ENCODE data around the gene COL4A2. TPM values are rescaled to one million over a fixed set of nuclear protein-coding genes. Genes with fewer than 3 reads are reported as not detected.

Gene COL4A2
- total RNA-seq, 1 experiment from 2014 or later: 1.6 TPM

DNA sequence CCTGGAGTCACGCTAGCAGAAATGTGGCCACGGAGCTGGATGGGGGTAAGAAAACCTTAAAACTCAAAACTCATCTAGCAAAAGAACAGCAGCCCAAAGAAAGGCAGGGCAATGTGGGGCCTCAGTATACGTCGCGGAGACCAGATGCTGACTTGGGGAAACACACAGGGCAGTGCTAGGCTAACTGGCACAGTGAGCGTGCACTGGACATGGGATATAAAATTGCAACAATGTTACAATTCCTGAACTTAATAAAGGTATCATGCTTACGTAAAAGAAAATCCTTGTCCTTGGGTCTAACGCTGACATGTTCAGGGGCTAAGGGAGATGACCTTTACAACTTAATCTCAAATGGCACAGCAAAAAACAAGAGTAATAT is 40.7 kb upstream of the COL4A2 start:
- H3K79me2 ChIP-seq (ENCODE audit: insufficient read depth, low read length): no peaks in the 10 kb centered on the region
- POLR2A ChIA-PET: no interaction called here
- CTCF ChIA-PET: no interaction called here
- DNase-seq (ENCODE audit: low read depth, low spot score) (no peak), ATAC-seq (no peak)
- no TSS peak for BruUV-seq (replicated peaks)
- no peaks in the 10 kb centered on the region for H3K9me3 ChIP-seq (ENCODE audit: control insufficient read depth in 1 of 2, insufficient read depth in 1 of 2, low read depth in 1 of 2, low read length in 2 of 2)
- H3K36me3 ChIP-seq (ENCODE audit: control insufficient read depth in 1 of 2, insufficient read depth in 2 of 2, low read length in 2 of 2): no peaks in the 10 kb centered on the region
- H3K4me3 ChIP-seq (replicated peaks in 1 of 2; ENCODE audit: low read depth in 1 of 2, low read length in 2 of 2): no peak overlapping the region
- intact Hi-C loops (cut with micrococcal nuclease): no loop called here
- H3K9me2 ChIP-seq (ENCODE audit: insufficient read depth): no peaks in the 10 kb centered on the region
- H3K4me2 ChIP-seq (ENCODE audit: low read length): no peak overlapping the region
- no peak overlapping the region for H3K27ac ChIP-seq (ENCODE audit: low read depth, low read length)
- H3K9ac ChIP-seq (ENCODE audit: low read length): no peak overlapping the region
- no peaks in the 10 kb centered on the region for H3K4me1 ChIP-seq (ENCODE audit: control insufficient read depth in 1 of 2, insufficient read depth in 2 of 2, low read length in 2 of 2)
- no peaks in the 10 kb centered on the region for H4K20me1 ChIP-seq (ENCODE audit: insufficient read depth)
- RAD21 ChIA-PET (ENCODE audit: low non-redundant PET in 1 of 2, low total read pairs in 2 of 2, uncharacterized antibody in 2 of 2, unreplicated experiment in 2 of 2): no interaction called here
- no peak overlapping the region for H2AFZ ChIP-seq (ENCODE audit: low read depth, low read length, poor library complexity, severe bottlenecking)
- no peaks in the 10 kb centered on the region; the same call in 1 of the 2 replicates for H3K27me3 ChIP-seq (ENCODE audit: insufficient read depth, low read length)
- TF ChIP-seq, protein P1, sequence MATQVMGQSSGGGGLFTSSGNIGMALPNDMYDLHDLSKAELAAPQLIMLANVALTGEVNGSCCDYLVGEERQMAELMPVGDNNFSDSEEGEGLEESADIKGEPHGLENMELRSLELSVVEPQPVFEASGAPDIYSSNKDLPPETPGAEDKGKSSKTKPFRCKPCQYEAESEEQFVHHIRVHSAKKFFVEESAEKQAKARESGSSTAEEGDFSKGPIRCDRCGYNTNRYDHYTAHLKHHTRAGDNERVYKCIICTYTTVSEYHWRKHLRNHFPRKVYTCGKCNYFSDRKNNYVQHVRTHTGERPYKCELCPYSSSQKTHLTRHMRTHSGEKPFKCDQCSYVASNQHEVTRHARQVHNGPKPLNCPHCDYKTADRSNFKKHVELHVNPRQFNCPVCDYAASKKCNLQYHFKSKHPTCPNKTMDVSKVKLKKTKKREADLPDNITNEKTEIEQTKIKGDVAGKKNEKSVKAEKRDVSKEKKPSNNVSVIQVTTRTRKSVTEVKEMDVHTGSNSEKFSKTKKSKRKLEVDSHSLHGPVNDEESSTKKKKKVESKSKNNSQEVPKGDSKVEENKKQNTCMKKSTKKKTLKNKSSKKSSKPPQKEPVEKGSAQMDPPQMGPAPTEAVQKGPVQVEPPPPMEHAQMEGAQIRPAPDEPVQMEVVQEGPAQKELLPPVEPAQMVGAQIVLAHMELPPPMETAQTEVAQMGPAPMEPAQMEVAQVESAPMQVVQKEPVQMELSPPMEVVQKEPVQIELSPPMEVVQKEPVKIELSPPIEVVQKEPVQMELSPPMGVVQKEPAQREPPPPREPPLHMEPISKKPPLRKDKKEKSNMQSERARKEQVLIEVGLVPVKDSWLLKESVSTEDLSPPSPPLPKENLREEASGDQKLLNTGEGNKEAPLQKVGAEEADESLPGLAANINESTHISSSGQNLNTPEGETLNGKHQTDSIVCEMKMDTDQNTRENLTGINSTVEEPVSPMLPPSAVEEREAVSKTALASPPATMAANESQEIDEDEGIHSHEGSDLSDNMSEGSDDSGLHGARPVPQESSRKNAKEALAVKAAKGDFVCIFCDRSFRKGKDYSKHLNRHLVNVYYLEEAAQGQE (IDR thresholded peaks at IDR 0.05; ENCODE audit: low read depth): no peak
- TF ChIP-seq, protein P2, sequence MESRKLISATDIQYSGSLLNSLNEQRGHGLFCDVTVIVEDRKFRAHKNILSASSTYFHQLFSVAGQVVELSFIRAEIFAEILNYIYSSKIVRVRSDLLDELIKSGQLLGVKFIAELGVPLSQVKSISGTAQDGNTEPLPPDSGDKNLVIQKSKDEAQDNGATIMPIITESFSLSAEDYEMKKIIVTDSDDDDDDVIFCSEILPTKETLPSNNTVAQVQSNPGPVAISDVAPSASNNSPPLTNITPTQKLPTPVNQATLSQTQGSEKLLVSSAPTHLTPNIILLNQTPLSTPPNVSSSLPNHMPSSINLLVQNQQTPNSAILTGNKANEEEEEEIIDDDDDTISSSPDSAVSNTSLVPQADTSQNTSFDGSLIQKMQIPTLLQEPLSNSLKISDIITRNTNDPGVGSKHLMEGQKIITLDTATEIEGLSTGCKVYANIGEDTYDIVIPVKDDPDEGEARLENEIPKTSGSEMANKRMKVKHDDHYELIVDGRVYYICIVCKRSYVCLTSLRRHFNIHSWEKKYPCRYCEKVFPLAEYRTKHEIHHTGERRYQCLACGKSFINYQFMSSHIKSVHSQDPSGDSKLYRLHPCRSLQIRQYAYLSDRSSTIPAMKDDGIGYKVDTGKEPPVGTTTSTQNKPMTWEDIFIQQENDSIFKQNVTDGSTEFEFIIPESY (IDR thresholded peaks at IDR 0.05; ENCODE audit: extremely low read depth, insufficient replicate concordance, low read length): no peak
- TF ChIP-seq SIN3A (IDR thresholded peaks at IDR 0.05; ENCODE audit: low read depth) (no peak), SP1 (IDR thresholded peaks at IDR 0.05; ENCODE audit: low read depth) (no peak), ZFX (IDR thresholded peaks at IDR 0.05) (no peak), RAD21 (IDR thresholded peaks at IDR 0.05; ENCODE audit: low read depth) (no peak), SRF (IDR thresholded peaks at IDR 0.05; ENCODE audit: low read depth) (no peak), EGR1 (IDR thresholded peaks at IDR 0.05; ENCODE audit: low read depth) (no peak), TCF7L2 (IDR thresholded peaks at IDR 0.05; ENCODE audit: borderline replicate concordance, extremely low read depth, insufficient read depth, insufficient read length) (no peak), CBX3 (IDR thresholded peaks at IDR 0.05; ENCODE audit: low read depth) (no peak), JUND (IDR thresholded peaks at IDR 0.05) (no peak), POLR2A (IDR thresholded peaks at IDR 0.05; ENCODE audit: borderline replicate concordance, extremely low read depth, insufficient read depth, insufficient read length) (no peak), EZH2 (IDR thresholded peaks at IDR 0.05) (no peak), EZH2phosphoT487 (IDR thresholded peaks at IDR 0.05; ENCODE audit: borderline replicate concordance) (no peak)
- TF ChIP-seq, protein P3, sequence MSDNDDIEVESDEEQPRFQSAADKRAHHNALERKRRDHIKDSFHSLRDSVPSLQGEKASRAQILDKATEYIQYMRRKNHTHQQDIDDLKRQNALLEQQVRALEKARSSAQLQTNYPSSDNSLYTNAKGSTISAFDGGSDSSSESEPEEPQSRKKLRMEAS (IDR thresholded peaks at IDR 0.05): no peak
- TF ChIP-seq, protein P4, sequence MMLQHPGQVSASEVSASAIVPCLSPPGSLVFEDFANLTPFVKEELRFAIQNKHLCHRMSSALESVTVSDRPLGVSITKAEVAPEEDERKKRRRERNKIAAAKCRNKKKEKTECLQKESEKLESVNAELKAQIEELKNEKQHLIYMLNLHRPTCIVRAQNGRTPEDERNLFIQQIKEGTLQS (IDR thresholded peaks at IDR 0.05): no peak
- TF ChIP-seq, protein P5, sequence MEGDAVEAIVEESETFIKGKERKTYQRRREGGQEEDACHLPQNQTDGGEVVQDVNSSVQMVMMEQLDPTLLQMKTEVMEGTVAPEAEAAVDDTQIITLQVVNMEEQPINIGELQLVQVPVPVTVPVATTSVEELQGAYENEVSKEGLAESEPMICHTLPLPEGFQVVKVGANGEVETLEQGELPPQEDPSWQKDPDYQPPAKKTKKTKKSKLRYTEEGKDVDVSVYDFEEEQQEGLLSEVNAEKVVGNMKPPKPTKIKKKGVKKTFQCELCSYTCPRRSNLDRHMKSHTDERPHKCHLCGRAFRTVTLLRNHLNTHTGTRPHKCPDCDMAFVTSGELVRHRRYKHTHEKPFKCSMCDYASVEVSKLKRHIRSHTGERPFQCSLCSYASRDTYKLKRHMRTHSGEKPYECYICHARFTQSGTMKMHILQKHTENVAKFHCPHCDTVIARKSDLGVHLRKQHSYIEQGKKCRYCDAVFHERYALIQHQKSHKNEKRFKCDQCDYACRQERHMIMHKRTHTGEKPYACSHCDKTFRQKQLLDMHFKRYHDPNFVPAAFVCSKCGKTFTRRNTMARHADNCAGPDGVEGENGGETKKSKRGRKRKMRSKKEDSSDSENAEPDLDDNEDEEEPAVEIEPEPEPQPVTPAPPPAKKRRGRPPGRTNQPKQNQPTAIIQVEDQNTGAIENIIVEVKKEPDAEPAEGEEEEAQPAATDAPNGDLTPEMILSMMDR (IDR thresholded peaks at IDR 0.05 in 2 of 3, conservative IDR thresholded peaks at IDR 0.05 in 1 of 3; ENCODE audit: borderline replicate concordance in 1 of 3, insufficient read depth in 1 of 3, low read depth in 2 of 3, low read length in 2 of 3): no peak
